ENCODE data around the gene AGAP2. TPM values are rescaled to one million over a fixed set of nuclear protein-coding genes. Genes with fewer than 3 reads are reported as not detected.

AGAP2 gene
- total and polyA plus RNA-seq, 2 of the 13 experiments (the other 11 are each of a cell fraction or from before 2014, with no cell fraction given): 0.38 to 0.45 TPM

DNA sequence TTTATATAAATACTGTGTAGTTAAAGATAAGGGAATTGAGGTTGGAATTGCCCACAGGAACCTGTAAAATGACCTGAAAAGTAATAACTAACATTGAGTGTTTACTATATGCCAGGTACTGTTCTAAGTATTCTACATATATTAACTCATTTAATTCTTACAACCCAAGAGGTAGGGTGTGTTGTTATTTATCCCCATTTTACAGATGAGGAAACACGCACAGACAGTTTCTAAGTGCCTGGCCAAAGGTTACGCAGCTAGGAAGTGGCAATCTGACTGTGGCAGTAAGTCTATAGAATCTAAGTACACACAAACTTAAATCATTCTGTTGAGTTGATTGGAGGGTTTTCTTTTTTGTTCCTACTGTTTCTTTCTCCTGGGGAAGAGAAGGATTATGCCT, 5.2 kb upstream of the AGAP2 start (continued):
- TF ChIP-seq, protein P1, sequence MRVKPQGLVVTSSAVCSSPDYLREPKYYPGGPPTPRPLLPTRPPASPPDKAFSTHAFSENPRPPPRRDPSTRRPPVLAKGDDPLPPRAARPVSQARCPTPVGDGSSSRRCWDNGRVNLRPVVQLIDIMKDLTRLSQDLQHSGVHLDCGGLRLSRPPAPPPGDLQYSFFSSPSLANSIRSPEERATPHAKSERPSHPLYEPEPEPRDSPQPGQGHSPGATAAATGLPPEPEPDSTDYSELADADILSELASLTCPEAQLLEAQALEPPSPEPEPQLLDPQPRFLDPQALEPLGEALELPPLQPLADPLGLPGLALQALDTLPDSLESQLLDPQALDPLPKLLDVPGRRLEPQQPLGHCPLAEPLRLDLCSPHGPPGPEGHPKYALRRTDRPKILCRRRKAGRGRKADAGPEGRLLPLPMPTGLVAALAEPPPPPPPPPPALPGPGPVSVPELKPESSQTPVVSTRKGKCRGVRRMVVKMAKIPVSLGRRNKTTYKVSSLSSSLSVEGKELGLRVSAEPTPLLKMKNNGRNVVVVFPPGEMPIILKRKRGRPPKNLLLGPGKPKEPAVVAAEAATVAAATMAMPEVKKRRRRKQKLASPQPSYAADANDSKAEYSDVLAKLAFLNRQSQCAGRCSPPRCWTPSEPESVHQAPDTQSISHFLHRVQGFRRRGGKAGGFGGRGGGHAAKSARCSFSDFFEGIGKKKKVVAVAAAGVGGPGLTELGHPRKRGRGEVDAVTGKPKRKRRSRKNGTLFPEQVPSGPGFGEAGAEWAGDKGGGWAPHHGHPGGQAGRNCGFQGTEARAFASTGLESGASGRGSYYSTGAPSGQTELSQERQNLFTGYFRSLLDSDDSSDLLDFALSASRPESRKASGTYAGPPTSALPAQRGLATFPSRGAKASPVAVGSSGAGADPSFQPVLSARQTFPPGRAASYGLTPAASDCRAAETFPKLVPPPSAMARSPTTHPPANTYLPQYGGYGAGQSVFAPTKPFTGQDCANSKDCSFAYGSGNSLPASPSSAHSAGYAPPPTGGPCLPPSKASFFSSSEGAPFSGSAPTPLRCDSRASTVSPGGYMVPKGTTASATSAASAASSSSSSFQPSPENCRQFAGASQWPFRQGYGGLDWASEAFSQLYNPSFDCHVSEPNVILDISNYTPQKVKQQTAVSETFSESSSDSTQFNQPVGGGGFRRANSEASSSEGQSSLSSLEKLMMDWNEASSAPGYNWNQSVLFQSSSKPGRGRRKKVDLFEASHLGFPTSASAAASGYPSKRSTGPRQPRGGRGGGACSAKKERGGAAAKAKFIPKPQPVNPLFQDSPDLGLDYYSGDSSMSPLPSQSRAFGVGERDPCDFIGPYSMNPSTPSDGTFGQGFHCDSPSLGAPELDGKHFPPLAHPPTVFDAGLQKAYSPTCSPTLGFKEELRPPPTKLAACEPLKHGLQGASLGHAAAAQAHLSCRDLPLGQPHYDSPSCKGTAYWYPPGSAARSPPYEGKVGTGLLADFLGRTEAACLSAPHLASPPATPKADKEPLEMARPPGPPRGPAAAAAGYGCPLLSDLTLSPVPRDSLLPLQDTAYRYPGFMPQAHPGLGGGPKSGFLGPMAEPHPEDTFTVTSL (CRISPR knock-in tag; IDR thresholded peaks at IDR 0.05; ENCODE audit: borderline replicate concordance): no peak
- TF ChIP-seq PITX1 (CRISPR knock-in tag; IDR thresholded peaks at IDR 0.05) (no peak), ZNF558 (CRISPR knock-in tag; IDR thresholded peaks at IDR 0.05; ENCODE audit: borderline replicate concordance) (no peak), ZNF564 (CRISPR knock-in tag; IDR thresholded peaks at IDR 0.05) (no peak), ZBTB38 (CRISPR knock-in tag; IDR thresholded peaks at IDR 0.05) (no peak), SP5 (CRISPR knock-in tag; IDR thresholded peaks at IDR 0.05; ENCODE audit: borderline replicate concordance, low read depth) (no peak), ZNF224 (CRISPR knock-in tag; IDR thresholded peaks at IDR 0.05) (no peak), RARA (CRISPR knock-in tag; IDR thresholded peaks at IDR 0.05) (no peak), GATAD2A (CRISPR knock-in tag; IDR thresholded peaks at IDR 0.05) (no peak), AKAP8 (CRISPR knock-in tag; IDR thresholded peaks at IDR 0.05) (no peak), ZNF841 (CRISPR knock-in tag; IDR thresholded peaks at IDR 0.05; ENCODE audit: borderline replicate concordance) (no peak), HNF4A (CRISPR knock-in tag; IDR thresholded peaks at IDR 0.05) (peak; percentile 48), POLR2A (IDR thresholded peaks at IDR 0.05; ENCODE audit: insufficient read depth in 1 of 2, low read depth in 2 of 2, low read length in 2 of 2) (no peak), SIN3A (IDR thresholded peaks at IDR 0.05; ENCODE audit: borderline replicate concordance, low read depth, low read length) (0 out of 2 replicates have a peak, but pooled peaks have one; percentile 16), ELF3 (CRISPR knock-in tag; IDR thresholded peaks at IDR 0.05) (peak; percentile 4; the same call in 1 of the 2 replicates), GPN1 (CRISPR knock-in tag; IDR thresholded peaks at IDR 0.05; ENCODE audit: borderline replicate concordance) (no peak), ARHGAP35 (CRISPR knock-in tag; IDR thresholded peaks at IDR 0.05; ENCODE audit: borderline replicate concordance) (no peak), MEIS2 (CRISPR knock-in tag; IDR thresholded peaks at IDR 0.05) (no peak), ZSCAN31 (CRISPR knock-in tag; IDR thresholded peaks at IDR 0.05; ENCODE audit: low read depth) (no peak), RCOR2 (CRISPR knock-in tag; IDR thresholded peaks at IDR 0.05) (peak; percentile 49; the same call in 1 of the 2 replicates), ZNF101 (CRISPR knock-in tag; IDR thresholded peaks at IDR 0.05; ENCODE audit: borderline replicate concordance, low read depth) (no peak), YY1 (IDR thresholded peaks at IDR 0.05; ENCODE audit: insufficient read depth, insufficient replicate concordance, low read depth, low read length) (no peak), ZNF713 (CRISPR knock-in tag; IDR thresholded peaks at IDR 0.05) (no peak), PHF21A (CRISPR knock-in tag; IDR thresholded peaks at IDR 0.05) (no peak), PCBP1 (IDR thresholded peaks at IDR 0.05; ENCODE audit: borderline replicate concordance, low read depth, low read length) (no peak), SCMH1 (CRISPR knock-in tag; IDR thresholded peaks at IDR 0.05; ENCODE audit: borderline replicate concordance) (no peak)
- TF ChIP-seq, protein P2, sequence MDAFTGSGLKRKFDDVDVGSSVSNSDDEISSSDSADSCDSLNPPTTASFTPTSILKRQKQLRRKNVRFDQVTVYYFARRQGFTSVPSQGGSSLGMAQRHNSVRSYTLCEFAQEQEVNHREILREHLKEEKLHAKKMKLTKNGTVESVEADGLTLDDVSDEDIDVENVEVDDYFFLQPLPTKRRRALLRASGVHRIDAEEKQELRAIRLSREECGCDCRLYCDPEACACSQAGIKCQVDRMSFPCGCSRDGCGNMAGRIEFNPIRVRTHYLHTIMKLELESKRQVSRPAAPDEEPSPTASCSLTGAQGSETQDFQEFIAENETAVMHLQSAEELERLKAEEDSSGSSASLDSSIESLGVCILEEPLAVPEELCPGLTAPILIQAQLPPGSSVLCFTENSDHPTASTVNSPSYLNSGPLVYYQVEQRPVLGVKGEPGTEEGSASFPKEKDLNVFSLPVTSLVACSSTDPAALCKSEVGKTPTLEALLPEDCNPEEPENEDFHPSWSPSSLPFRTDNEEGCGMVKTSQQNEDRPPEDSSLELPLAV (CRISPR knock-in tag; conservative IDR thresholded peaks at IDR 0.05; ENCODE audit: low read depth): no peak
